ENCODE results near the gene IMMP1L. TPM values are rescaled to one million over a fixed set of nuclear protein-coding genes. Genes with fewer than 3 reads are reported as not detected.

Gene IMMP1L
- total RNA-seq, 1 donor from 2014 or later, result 17.2 TPM

DNA sequence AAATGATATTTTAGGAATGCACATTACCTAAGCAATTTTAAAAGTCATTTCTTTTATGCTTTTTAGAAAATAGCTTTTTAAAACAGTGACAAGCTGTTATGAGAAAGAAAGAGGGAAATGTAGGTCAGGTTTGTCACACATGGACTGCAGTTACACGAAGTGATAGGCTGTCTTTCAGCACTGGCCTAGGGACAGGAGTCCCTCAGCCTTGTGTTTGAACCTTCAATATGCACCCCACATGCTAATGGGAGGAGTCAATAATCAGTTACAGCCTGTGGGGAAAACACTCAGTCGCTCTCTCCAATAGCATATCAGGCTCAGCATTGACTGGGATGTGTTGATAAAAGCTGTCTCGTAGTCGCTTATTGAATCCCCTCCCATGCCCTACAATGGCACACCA is 94.0 kb downstream of the IMMP1L start:
- Mint-ChIP-seq H3K4me3 (ENCODE audit: unreplicated experiment) (no peak overlapping the region), H3K36me3 (ENCODE audit: low read depth, unreplicated experiment) (peaks cover 3% of the 10 kb centered on the region), H3K9me3 (ENCODE audit: unreplicated experiment) (peaks cover 6% of the 10 kb centered on the region), H3K27ac (ENCODE audit: unreplicated experiment) (no peak overlapping the region), H3K4me1 (ENCODE audit: low read depth, unreplicated experiment) (peaks cover 5% of the 10 kb centered on the region), H3K27me3 (ENCODE audit: low read depth, unreplicated experiment) (no peaks in the 10 kb centered on the region)
- Histone ChIP-seq H3K36me3 (ENCODE audit: insufficient read depth, low read length) (no peaks in the 10 kb centered on the region), H4K20me1 (ENCODE audit: insufficient read depth, low read length) (no peaks in the 10 kb centered on the region), H3K4me1 (ENCODE audit: insufficient read depth, low read length) (no peaks in the 10 kb centered on the region), H3K9me3 (ENCODE audit: insufficient read depth, low read depth, low read length) (no peaks in the 10 kb centered on the region), H3K27me3 (ENCODE audit: insufficient read depth, low read length) (no peaks in the 10 kb centered on the region), H3K4me2 (ENCODE audit: low read length) (no peak overlapping the region), H3K9ac (ENCODE audit: low read length) (no peak overlapping the region), H2AFZ (ENCODE audit: low read depth, low read length) (no peak overlapping the region), H3K27ac (ENCODE audit: low read depth, low read length) (no peak overlapping the region), H3K79me2 (ENCODE audit: insufficient read depth, low read length) (no peaks in the 10 kb centered on the region), H3K4me3 (ENCODE audit: insufficient read depth, low read depth, low read length) (no peak overlapping the region)
- FAIRE-seq, result no peak
- DNase-seq (ENCODE audit: low read depth), result no peak
- TF ChIP-seq EZH2 (IDR thresholded peaks at IDR 0.05; ENCODE audit: insufficient read depth, low read length) (no peak), CTCF (IDR thresholded peaks at IDR 0.05; ENCODE audit: insufficient read depth, low read depth, low read length) (no peak)

- Histone ChIP-seq H4K20me1 (ENCODE audit: insufficient read depth, low read length) (no peaks in the 10 kb centered on the region), H3K27me3 (ENCODE audit: insufficient read depth, low read length) (no peaks in the 10 kb centered on the region), H3K27ac (ENCODE audit: low read depth, low read length) (no peak overlapping the region), H3K4me3 (ENCODE audit: insufficient read depth, low read depth, low read length) (no peak overlapping the region), H2AFZ (ENCODE audit: low read depth, low read length) (no peak overlapping the region), H3K9me3 (ENCODE audit: insufficient read depth, low read depth, low read length) (no peaks in the 10 kb centered on the region), H3K9ac (ENCODE audit: low read length) (no peak overlapping the region), H3K36me3 (ENCODE audit: insufficient read depth, low read length) (no peaks in the 10 kb centered on the region), H3K4me1 (ENCODE audit: insufficient read depth, low read length) (no peaks in the 10 kb centered on the region), H3K79me2 (ENCODE audit: insufficient read depth, low read length) (no peaks in the 10 kb centered on the region), H3K4me2 (ENCODE audit: low read length) (no peak overlapping the region)
- Mint-ChIP-seq H3K36me3 (ENCODE audit: low read depth, unreplicated experiment) (peaks cover 3% of the 10 kb centered on the region), H3K4me1 (ENCODE audit: low read depth, unreplicated experiment) (peaks cover 2% of the 10 kb centered on the region), H3K9me3 (ENCODE audit: unreplicated experiment) (peaks cover 6% of the 10 kb centered on the region), H3K27ac (ENCODE audit: unreplicated experiment) (no peak overlapping the region), H3K4me3 (ENCODE audit: unreplicated experiment) (no peak overlapping the region), H3K27me3 (ENCODE audit: low read depth, unreplicated experiment) (no peaks in the 10 kb centered on the region)
- FAIRE-seq (no peak), DNase-seq (ENCODE audit: low read depth) (no peak)
- TF ChIP-seq CTCF (IDR thresholded peaks at IDR 0.05; ENCODE audit: insufficient read depth, low read depth, low read length), result no peak
- TF ChIP-seq EZH2 (IDR thresholded peaks at IDR 0.05; ENCODE audit: insufficient read depth, low read length), result no peak
Measured at GRCh38 chr11:31414338-31414737, 95.1 kb downstream of the IMMP1L start.

DNA sequence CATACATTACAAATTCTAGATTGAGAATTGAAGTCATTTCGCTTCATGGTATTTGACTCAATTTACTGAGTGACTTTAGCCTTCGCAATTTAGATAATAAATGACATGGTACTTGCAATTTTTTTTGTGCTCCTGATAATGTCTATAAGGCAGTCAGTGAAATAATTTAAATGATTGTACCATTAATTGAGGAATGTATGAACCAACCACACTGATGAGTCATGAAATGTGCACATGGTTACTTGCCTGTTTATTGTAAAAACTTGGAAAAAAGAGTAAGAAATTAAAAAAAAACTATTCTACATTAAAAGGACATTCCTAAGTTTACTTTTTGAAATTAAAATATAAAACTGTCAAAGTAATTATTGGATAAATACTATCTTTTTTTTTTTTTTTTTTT is 96.5 kb downstream of the IMMP1L start:
- Histone ChIP-seq H3K4me1 (ENCODE audit: insufficient read depth, low read length) (no peaks in the 10 kb centered on the region), H3K79me2 (ENCODE audit: insufficient read depth, low read length) (no peaks in the 10 kb centered on the region), H3K9ac (ENCODE audit: low read length) (no peak overlapping the region), H4K20me1 (ENCODE audit: insufficient read depth, low read length) (no peaks in the 10 kb centered on the region), H2AFZ (ENCODE audit: low read depth, low read length) (no peak overlapping the region), H3K4me2 (ENCODE audit: low read length) (no peak overlapping the region), H3K36me3 (ENCODE audit: insufficient read depth, low read length) (no peaks in the 10 kb centered on the region), H3K27ac (ENCODE audit: low read depth, low read length) (no peak overlapping the region), H3K27me3 (ENCODE audit: insufficient read depth, low read length) (no peaks in the 10 kb centered on the region), H3K4me3 (ENCODE audit: insufficient read depth, low read depth, low read length) (no peak overlapping the region), H3K9me3 (ENCODE audit: insufficient read depth, low read depth, low read length) (no peaks in the 10 kb centered on the region)
- Mint-ChIP-seq H3K4me1 (ENCODE audit: low read depth, unreplicated experiment) (peaks cover 2% of the 10 kb centered on the region), H3K4me3 (ENCODE audit: unreplicated experiment) (no peak overlapping the region), H3K27ac (ENCODE audit: unreplicated experiment) (no peak overlapping the region), H3K27me3 (ENCODE audit: low read depth, unreplicated experiment) (no peaks in the 10 kb centered on the region), H3K9me3 (ENCODE audit: unreplicated experiment) (peaks cover 6% of the 10 kb centered on the region), H3K36me3 (ENCODE audit: low read depth, unreplicated experiment) (peaks cover 3% of the 10 kb centered on the region)
- no peak for TF ChIP-seq CTCF (IDR thresholded peaks at IDR 0.05; ENCODE audit: insufficient read depth, low read depth, low read length)
- TF ChIP-seq EZH2 (IDR thresholded peaks at IDR 0.05; ENCODE audit: insufficient read depth, low read length), result no peak
- no peak for FAIRE-seq
- DNase-seq (ENCODE audit: low read depth), result peak; percentile 83

Data from astrocyte (in vitro differentiated cells and primary cell).